Nephron progenitor cell (in vitro differentiated cells): ENCODE data around the gene CCDC7.

Experiments
- DNase-seq: peaks from one replicate; pipeline ENCODE4 v3.0.0; 2021
- H3K27ac Mint-ChIP-seq: 2 replicates; pipeline ENCODE4 v1.8.0; 2021; ENCODE audit warnings: mild to moderate bottlenecking, moderate library complexity, mixed read lengths
- H3K27me3 Mint-ChIP-seq: 2 replicates; pipeline ENCODE4 v1.8.0; 2021; ENCODE audit warnings: mild to moderate bottlenecking, low read depth, mixed read lengths; ENCODE audit not compliant: poor library complexity
- H3K36me3 Mint-ChIP-seq: 2 replicates; pipeline ENCODE4 v1.8.0; 2021; ENCODE audit warnings: low read depth, mixed read lengths
- H3K4me1 Mint-ChIP-seq: 2 replicates; pipeline ENCODE4 v1.8.0; 2021; ENCODE audit warnings: mixed read lengths
- H3K4me3 Mint-ChIP-seq: 2 replicates; pipeline ENCODE4 v1.8.0; 2021; ENCODE audit warnings: mild to moderate bottlenecking, moderate library complexity, mixed read lengths
- H3K9me3 Mint-ChIP-seq: 2 replicates; pipeline ENCODE4 v1.8.0; 2021; ENCODE audit warnings: mild to moderate bottlenecking, moderate library complexity, mixed read lengths
- CTCF ChIP-seq: fragments of 200-600 bp; sonication (generic); IDR thresholded peaks from 2 replicates; pipeline ENCODE4 v1.5.0; 2021; ENCODE audit warnings: antibody characterized with exemption

CCDC7 gene

GRCh38 chr10:32846974-32847373 lies 401.0 kb downstream of the CCDC7 start:
- H3K27ac Mint-ChIP-seq, result no peak overlapping the region
- no peaks in the 10 kb centered on the region for H3K4me1 Mint-ChIP-seq
- TF ChIP-seq CTCF, result no peak
- no peaks in the 10 kb centered on the region for H3K36me3 Mint-ChIP-seq
- no peaks in the 10 kb centered on the region for H3K9me3 Mint-ChIP-seq
- H3K4me3 Mint-ChIP-seq, result no peak overlapping the region
- DNase-seq, result no peak
- no peaks in the 10 kb centered on the region for H3K27me3 Mint-ChIP-seq

GRCh38 chr10:32851301-32851700 lies 405.4 kb downstream of the CCDC7 start:
- H3K36me3 Mint-ChIP-seq, result no peaks in the 10 kb centered on the region
- peaks cover under 1% of the 10 kb centered on the region for H3K9me3 Mint-ChIP-seq
- no peak for DNase-seq
- no peaks in the 10 kb centered on the region for H3K27me3 Mint-ChIP-seq
- no peak for TF ChIP-seq CTCF
- no peak overlapping the region for H3K27ac Mint-ChIP-seq
- no peaks in the 10 kb centered on the region for H3K4me1 Mint-ChIP-seq
- no peak overlapping the region for H3K4me3 Mint-ChIP-seq

GRCh38 chr10:32854435-32854834 lies 408.5 kb downstream of the CCDC7 start:
- Mint-ChIP-seq H3K4me1 (no peaks in the 10 kb centered on the region), H3K4me3 (no peak overlapping the region)
- TF ChIP-seq CTCF, result no peak

GRCh38 chr10:32865170-32865569 lies 419.2 kb downstream of the CCDC7 start:
- H3K4me1 Mint-ChIP-seq, result no peaks in the 10 kb centered on the region
- H3K9me3 Mint-ChIP-seq, result peaks cover 7% of the 10 kb centered on the region
- TF ChIP-seq CTCF, result no peak
- no peak overlapping the region for H3K27ac Mint-ChIP-seq
- H3K36me3 Mint-ChIP-seq, result no peaks in the 10 kb centered on the region
- H3K4me3 Mint-ChIP-seq, result no peak overlapping the region
- no peak for DNase-seq
- H3K27me3 Mint-ChIP-seq, result no peaks in the 10 kb centered on the region

More at GRCh38 chr10:32854435-32854834, 408.5 kb downstream of the CCDC7 start:
- Mint-ChIP-seq H3K9me3 (peaks cover 5% of the 10 kb centered on the region), H3K27me3 (no peaks in the 10 kb centered on the region), H3K36me3 (no peaks in the 10 kb centered on the region), H3K27ac (no peak overlapping the region)
- DNase-seq, result no peak

GRCh38 chr10:32877915-32878314 lies 432.0 kb downstream of the CCDC7 start:
- DNase-seq, result no peak
- no peaks in the 10 kb centered on the region for H3K36me3 Mint-ChIP-seq
- TF ChIP-seq CTCF, result no peak

GRCh38 chr10:32878646-32879045 lies 432.7 kb downstream of the CCDC7 start:
- TF ChIP-seq CTCF, result no peak
- H3K9me3 Mint-ChIP-seq, result no peaks in the 10 kb centered on the region
- no peak overlapping the region for H3K4me3 Mint-ChIP-seq
- H3K36me3 Mint-ChIP-seq, result no peaks in the 10 kb centered on the region
- H3K27ac Mint-ChIP-seq, result no peak overlapping the region
- peaks cover 4% of the 10 kb centered on the region for H3K27me3 Mint-ChIP-seq
- DNase-seq, result no peak
- no peaks in the 10 kb centered on the region for H3K4me1 Mint-ChIP-seq

More at GRCh38 chr10:32877915-32878314, 432.0 kb downstream of the CCDC7 start:
- no peaks in the 10 kb centered on the region for H3K4me1 Mint-ChIP-seq
- no peak overlapping the region for H3K27ac Mint-ChIP-seq
- peaks cover 6% of the 10 kb centered on the region for H3K9me3 Mint-ChIP-seq
- no peak overlapping the region for H3K4me3 Mint-ChIP-seq
- peaks cover 4% of the 10 kb centered on the region for H3K27me3 Mint-ChIP-seq
